Right kidney (tissue), 1 donor: Measurements from ENCODE around the gene FBXW12.

Experiments
- DNase-seq: peaks from one replicate; pipeline ENCODE4 v3.0.0-alpha.2; 2016

FBXW12 gene

GRCh38 chr3:48423241-48423882 is 51.3 kb downstream of the FBXW12 start:
- DNase-seq: no peak

- no peak for DNase-seq
Measured at GRCh38 chr3:48423883-48424695, 52.1 kb downstream of the FBXW12 start.

GRCh38 chr3:48425281-48425812 is 53.3 kb downstream of the FBXW12 start:
- DNase-seq: peak; percentile 38

GRCh38 chr3:48426401-48426909 is 54.4 kb downstream of the FBXW12 start:
- DNase-seq: no peak

- peak; percentile 53 for DNase-seq
Measured at GRCh38 chr3:48426944-48427629, 55.1 kb downstream of the FBXW12 start.

- peak; percentile 55 for DNase-seq
Measured at GRCh38 chr3:48427630-48427962, 55.6 kb downstream of the FBXW12 start.

- DNase-seq: peak; percentile 41
Measured at GRCh38 chr3:48428088-48428571, 56.1 kb downstream of the FBXW12 start.

- peak; percentile 84 for DNase-seq
Measured at GRCh38 chr3:48428572-48429316, 56.7 kb downstream of the FBXW12 start.

- DNase-seq: peak; percentile 87
Measured at GRCh38 chr3:48429317-48429959, 57.4 kb downstream of the FBXW12 start.

GRCh38 chr3:48429960-48430707 is 58.1 kb downstream of the FBXW12 start, which contains the start of gene PLXNB1:
PLXNB1 (minus strand) TSS chr3:48430086; CDS start chr3:48424611, 5,475 bp downstream.
- DNase-seq: no peak

GRCh38 chr3:48430708-48431101 is 58.7 kb downstream of the FBXW12 start:
- peak; percentile 1 for DNase-seq

- DNase-seq: peak; percentile 3
Measured at GRCh38 chr3:48431224-48432029, 59.4 kb downstream of the FBXW12 start.

- DNase-seq: no peak
Measured at GRCh38 chr3:48432411-48433371, 60.7 kb downstream of the FBXW12 start.

GRCh38 chr3:48433472-48434118 is 61.6 kb downstream of the FBXW12 start:
- no peak for DNase-seq

- no peak for DNase-seq
Measured at GRCh38 chr3:48434591-48435222, 62.7 kb downstream of the FBXW12 start.

- DNase-seq: no peak
Measured at GRCh38 chr3:48435223-48435595, 63.2 kb downstream of the FBXW12 start.

GRCh38 chr3:48435774-48436476 is 63.9 kb downstream of the FBXW12 start:
- peak; percentile 73 for DNase-seq
